DOHH2 (cell line): ENCODE results near the gene CYP46A1.

ENCODE experiments used
- H3F3A ChIP-seq: fragments of 200-600 bp; sonication (generic), shearing (Covaris generic); 2 replicates; pipeline ENCODE4 v1.6.0; 2016; ENCODE audit warnings: antibody characterized with exemption, mild to moderate bottlenecking; ENCODE audit not compliant: control insufficient read depth, insufficient read depth
- H3K27ac ChIP-seq: fragments of 200-600 bp; sonication (generic); 2 replicates; pipeline ENCODE4 v1.5.1; 2014; ENCODE audit warnings: low read depth, mild to moderate bottlenecking, low read length, moderate library complexity
- H3K27me3 ChIP-seq: fragments of 200-600 bp; sonication (generic); 2 replicates; pipeline ENCODE4 v1.6.1; 2014; ENCODE audit warnings: mild to moderate bottlenecking, low read length, mixed read lengths; ENCODE audit not compliant: control insufficient read depth
- H3K36me3 ChIP-seq: fragments of 200-600 bp; sonication (generic); 2 replicates; pipeline ENCODE4 v1.6.1; 2014; ENCODE audit warnings: mild to moderate bottlenecking, low read length, moderate library complexity, mixed read lengths; ENCODE audit not compliant: control insufficient read depth
- H3K4me1 ChIP-seq: fragments of 200-600 bp; sonication (generic); 2 replicates; pipeline ENCODE4 v1.6.1; 2014; ENCODE audit warnings: mild to moderate bottlenecking, low read length, mixed read lengths; ENCODE audit not compliant: control insufficient read depth
- H3K4me2 ChIP-seq: fragments of 200-600 bp; sonication (generic); 2 replicates; pipeline ENCODE4 v1.6.0; 2014; ENCODE audit warnings: mild to moderate bottlenecking, low read length, moderate library complexity
- H3K4me3 ChIP-seq: fragments of 200-600 bp; sonication (generic); 2 replicates; pipeline ENCODE4 v1.5.1; 2014; ENCODE audit warnings: mild to moderate bottlenecking, low read length, mixed read lengths
- H3K79me2 ChIP-seq: fragments of 200-600 bp; sonication (generic); 2 replicates; pipeline ENCODE4 v1.6.1; 2014; ENCODE audit warnings: mild to moderate bottlenecking, low read length, mixed read lengths; ENCODE audit not compliant: control insufficient read depth
- H3K9me2 ChIP-seq: fragments of 200-600 bp; sonication (generic); replicated peaks from 2 replicates; pipeline ENCODE4 v1.6.1; 2014; ENCODE audit warnings: mild to moderate bottlenecking, low read length, mixed read lengths; ENCODE audit not compliant: control insufficient read depth
- H3K9me3 ChIP-seq: fragments of 200-600 bp; sonication (generic); 2 replicates; pipeline ENCODE4 v1.6.1; 2014; ENCODE audit warnings: antibody characterized with exemption, low read length, mixed read lengths; ENCODE audit not compliant: control insufficient read depth, insufficient read depth
- H4K20me1 ChIP-seq: fragments of 200-600 bp; sonication (generic); 2 replicates; pipeline ENCODE4 v1.6.0; 2014; ENCODE audit warnings: low read depth, mild to moderate bottlenecking, antibody characterized with exemption, low read length, moderate library complexity; ENCODE audit not compliant: control insufficient read depth, insufficient read depth
- EZH2phosphoT487 ChIP-seq: fragments of 200-600 bp; sonication (generic); IDR thresholded peaks from 2 replicates; pipeline ENCODE4 v1.6.1; 2017; ENCODE audit warnings: borderline replicate concordance, mild to moderate bottlenecking, antibody characterized with exemption, low read length, moderate library complexity, mixed read lengths
- TF ChIP-seq, protein P1 (sequence below): fragments of 200-600 bp; sonication (generic); IDR thresholded peaks from one replicate; pipeline ENCODE4 v1.5.1; 2014; ENCODE audit warnings: antibody characterized with exemption, mild to moderate bottlenecking, low read depth, low read length; ENCODE audit not compliant: poor library complexity, severe bottlenecking

The CYP46A1 gene

DNA sequence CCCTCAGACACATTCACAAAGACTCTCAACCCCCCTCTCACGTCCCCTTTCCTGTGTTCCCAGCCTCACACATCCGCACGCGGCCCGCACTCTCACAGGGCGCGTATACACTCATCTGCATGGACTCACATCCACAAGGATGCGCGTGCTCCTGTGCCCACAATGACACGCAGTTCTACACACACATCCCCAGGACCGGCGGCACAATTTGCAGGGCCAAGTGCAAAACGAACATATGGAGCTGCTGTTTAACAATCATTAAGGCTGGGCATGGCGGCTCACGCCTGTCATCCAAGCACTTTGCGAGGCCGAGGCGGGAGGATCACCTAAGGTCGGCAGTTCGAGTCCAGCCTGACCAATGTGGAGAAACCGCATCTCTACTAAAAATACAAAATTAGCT lies 72.7 kb downstream of the CYP46A1 start:
- Histone ChIP-seq H4K20me1 (no peaks in the 10 kb centered on the region), H3K79me2 (no peaks in the 10 kb centered on the region), H3K9me2 (no peaks in the 10 kb centered on the region), H3K36me3 (no peaks in the 10 kb centered on the region), H3K27ac (no peak overlapping the region), H3K27me3 (peaks cover 29% of the 10 kb centered on the region), H3F3A (no peaks in the 10 kb centered on the region), H3K4me2 (no peak overlapping the region), H3K4me3 (no peak overlapping the region), H3K9me3 (no peaks in the 10 kb centered on the region), H3K4me1 (no peaks in the 10 kb centered on the region)
- no peak for TF ChIP-seq EZH2phosphoT487
- TF ChIP-seq, protein P1, sequence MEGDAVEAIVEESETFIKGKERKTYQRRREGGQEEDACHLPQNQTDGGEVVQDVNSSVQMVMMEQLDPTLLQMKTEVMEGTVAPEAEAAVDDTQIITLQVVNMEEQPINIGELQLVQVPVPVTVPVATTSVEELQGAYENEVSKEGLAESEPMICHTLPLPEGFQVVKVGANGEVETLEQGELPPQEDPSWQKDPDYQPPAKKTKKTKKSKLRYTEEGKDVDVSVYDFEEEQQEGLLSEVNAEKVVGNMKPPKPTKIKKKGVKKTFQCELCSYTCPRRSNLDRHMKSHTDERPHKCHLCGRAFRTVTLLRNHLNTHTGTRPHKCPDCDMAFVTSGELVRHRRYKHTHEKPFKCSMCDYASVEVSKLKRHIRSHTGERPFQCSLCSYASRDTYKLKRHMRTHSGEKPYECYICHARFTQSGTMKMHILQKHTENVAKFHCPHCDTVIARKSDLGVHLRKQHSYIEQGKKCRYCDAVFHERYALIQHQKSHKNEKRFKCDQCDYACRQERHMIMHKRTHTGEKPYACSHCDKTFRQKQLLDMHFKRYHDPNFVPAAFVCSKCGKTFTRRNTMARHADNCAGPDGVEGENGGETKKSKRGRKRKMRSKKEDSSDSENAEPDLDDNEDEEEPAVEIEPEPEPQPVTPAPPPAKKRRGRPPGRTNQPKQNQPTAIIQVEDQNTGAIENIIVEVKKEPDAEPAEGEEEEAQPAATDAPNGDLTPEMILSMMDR: no peak

DNA sequence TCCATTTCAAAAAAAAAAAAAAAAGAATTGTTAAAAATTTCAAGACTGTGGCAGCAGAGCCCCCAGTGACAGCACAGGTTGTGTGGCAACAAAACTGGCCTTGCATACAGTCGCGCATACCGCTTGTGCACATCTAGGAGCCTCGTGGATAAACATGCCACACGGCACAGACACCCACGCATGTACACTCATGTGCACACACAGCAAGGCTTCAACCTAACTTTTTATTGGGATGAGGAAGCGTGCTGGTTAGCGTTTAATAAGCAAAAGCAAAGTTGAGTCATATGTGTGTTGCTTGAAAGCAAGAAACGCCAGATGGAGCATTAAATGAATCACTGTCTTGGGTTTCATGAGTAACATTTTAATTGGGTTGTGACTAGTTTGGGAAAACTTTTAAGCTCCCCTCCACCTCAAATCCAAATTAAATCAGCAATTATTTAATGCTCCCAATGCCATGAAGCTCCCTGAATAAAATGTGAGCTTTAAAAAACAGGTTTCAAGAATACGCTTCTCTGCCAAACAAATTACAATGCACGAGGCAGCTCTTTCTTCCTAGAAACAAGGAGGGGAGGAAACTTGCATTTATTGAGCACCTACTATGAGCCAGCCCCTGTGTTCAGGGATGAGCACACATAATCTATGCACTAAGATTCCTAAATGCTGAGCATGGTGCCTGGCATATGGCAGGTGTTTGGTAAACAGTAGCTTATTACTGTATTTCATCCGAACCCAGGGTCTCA lies 73.4 kb downstream of the CYP46A1 start:
- Histone ChIP-seq H3K36me3 (no peaks in the 10 kb centered on the region), H3K27me3 (peaks cover 23% of the 10 kb centered on the region), H3K4me1 (no peaks in the 10 kb centered on the region), H3K79me2 (no peaks in the 10 kb centered on the region), H3K9me2 (no peaks in the 10 kb centered on the region), H3K4me2 (no peak overlapping the region), H3K9me3 (no peaks in the 10 kb centered on the region), H4K20me1 (no peaks in the 10 kb centered on the region), H3K27ac (no peak overlapping the region), H3F3A (no peaks in the 10 kb centered on the region), H3K4me3 (no peak overlapping the region)
- TF ChIP-seq, protein P1: no peak
- no peak for TF ChIP-seq EZH2phosphoT487

- no peaks in the 10 kb centered on the region for H4K20me1 ChIP-seq
- no peaks in the 10 kb centered on the region for H3K79me2 ChIP-seq
- H3F3A ChIP-seq: no peaks in the 10 kb centered on the region
- H3K9me3 ChIP-seq: no peaks in the 10 kb centered on the region
- no peak for TF ChIP-seq EZH2phosphoT487
- TF ChIP-seq, protein P1: no peak
- no peaks in the 10 kb centered on the region for H3K9me2 ChIP-seq
- H3K4me1 ChIP-seq: no peaks in the 10 kb centered on the region
- no peak overlapping the region for H3K27ac ChIP-seq
- H3K4me2 ChIP-seq: no peak overlapping the region
- no peak overlapping the region for H3K4me3 ChIP-seq
- peaks cover 18% of the 10 kb centered on the region for H3K27me3 ChIP-seq
- no peaks in the 10 kb centered on the region for H3K36me3 ChIP-seq
Measured at GRCh38 chr14:99758121-99758821, 74.2 kb downstream of the CYP46A1 start.
